Endometrium (tissue), 2 donors: ENCODE results near the gene SEMA4F.

ENCODE experiments used
- FAIRE-seq: peaks from 2 replicates; lab custom pipeline; 2012; peaks lifted over from hg19 to GRCh38; lab: Jason Lieb, UNC
- donor health status: control.
- donor health status: control.

Gene SEMA4F

GRCh38 chr2:74707837-74708236, 53.8 kb downstream of the SEMA4F start:
- no peak for FAIRE-seq

- no peak for FAIRE-seq
Observed at GRCh38 chr2:74708296-74708695, 54.2 kb downstream of the SEMA4F start.

GRCh38 chr2:74708883-74709282, 54.8 kb downstream of the SEMA4F start:
- no peak for FAIRE-seq

- no peak for FAIRE-seq
Observed at GRCh38 chr2:74712223-74713053, 58.4 kb downstream of the SEMA4F start.

- FAIRE-seq: no peak
Observed at GRCh38 chr2:74714691-74715080, 60.6 kb downstream of the SEMA4F start.

GRCh38 chr2:74715081-74715791, 61.2 kb downstream of the SEMA4F start:
- FAIRE-seq: peak; percentile 87

DNA sequence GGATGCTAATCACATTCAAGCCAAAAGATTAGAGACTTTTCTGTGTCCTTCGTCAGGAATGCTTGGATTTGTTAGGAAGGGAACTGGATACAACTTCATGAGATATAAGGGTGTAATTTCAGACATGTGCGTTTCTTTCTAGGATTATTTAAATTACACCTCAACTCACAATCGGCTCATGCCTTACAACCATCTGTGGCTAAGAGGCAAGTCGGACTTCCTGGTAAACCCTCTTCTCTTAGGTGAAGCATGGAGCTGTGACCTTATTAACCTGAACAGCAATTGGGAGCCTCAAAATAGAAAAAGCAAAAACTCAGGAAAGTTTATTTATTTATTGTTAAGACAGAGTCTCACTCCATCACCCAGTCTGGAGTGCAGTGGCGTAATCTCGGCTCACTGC, 61.8 kb downstream of the SEMA4F start:
- no peak for FAIRE-seq

GRCh38 chr2:74719066-74719465, 65.0 kb downstream of the SEMA4F start:
- FAIRE-seq: no peak

DNA sequence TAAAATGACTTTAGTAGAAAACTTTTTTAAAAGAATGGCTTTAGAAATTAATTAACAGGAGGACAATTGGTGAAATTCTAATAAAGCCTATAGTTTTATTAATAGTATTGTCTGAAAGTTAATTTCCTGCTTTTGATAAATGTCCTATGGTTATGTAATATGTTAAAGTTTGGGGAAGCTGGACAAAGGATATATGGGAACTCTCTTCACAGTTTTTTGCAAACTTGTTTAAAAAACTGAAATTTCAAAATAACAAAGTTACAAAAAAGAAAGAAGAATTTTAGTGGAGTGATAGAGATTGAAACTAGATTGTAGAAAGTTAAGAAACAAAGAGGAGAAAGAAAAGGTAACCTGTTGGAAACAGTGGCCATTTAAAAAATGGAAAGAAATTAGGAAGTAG, 67.3 kb downstream of the SEMA4F start:
- no peak for FAIRE-seq

DNA sequence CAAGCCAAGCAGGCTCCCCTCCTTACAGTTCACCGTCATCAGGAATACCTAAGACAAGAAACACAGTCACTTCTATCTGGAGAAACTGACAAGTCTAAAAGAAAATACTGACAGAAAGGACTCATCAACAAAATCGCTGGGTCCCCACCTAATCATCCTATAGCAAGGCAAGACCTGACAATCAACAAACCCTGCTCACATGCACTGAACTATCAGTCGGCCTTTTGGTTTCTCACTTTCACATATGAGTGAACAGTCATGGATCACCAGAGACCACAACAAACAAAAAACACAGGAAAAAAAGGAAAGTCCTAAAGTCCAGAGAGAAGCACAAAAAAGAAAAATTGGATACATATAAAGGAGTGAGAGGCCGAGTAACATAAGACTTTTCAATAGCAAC, 70.4 kb downstream of the SEMA4F start:
- no peak for FAIRE-seq

GRCh38 chr2:74725287-74725686, 71.2 kb downstream of the SEMA4F start:
- FAIRE-seq: no peak

DNA sequence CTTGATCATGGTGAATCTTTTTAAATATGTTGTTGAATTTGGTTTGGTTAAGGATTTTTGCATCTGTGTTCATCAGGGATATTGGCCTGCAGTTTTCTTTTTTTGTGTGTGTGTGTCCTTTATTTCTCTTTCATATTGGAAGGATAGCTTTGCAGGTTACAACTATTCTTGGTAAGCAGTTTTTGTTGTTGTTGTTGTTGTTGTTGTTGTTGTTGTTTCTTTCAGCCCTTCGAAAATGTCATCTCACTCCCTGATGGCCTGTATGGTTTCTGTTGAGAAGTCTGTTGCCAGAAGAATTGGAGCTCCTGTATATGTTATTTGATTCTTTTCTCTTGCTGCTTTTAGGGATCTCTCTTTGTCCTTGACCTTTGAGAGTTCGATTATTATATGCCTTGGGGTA, 74.8 kb downstream of the SEMA4F start:
- FAIRE-seq: no peak

- FAIRE-seq: no peak
Observed at GRCh38 chr2:74730530-74730929, 76.5 kb downstream of the SEMA4F start.
